Measurements from ENCODE around the gene CDV3.

The CDV3 gene

GRCh38 chr3:133593243-133593642 lies 19.8 kb downstream of the CDV3 start:
- peaks cover 21% of the 10 kb centered on the region for H4K20me1 ChIP-seq (ENCODE audit: insufficient read depth)
- TF ChIP-seq CTCF (conservative IDR thresholded peaks at IDR 0.05; ENCODE audit: low read depth, low read length): no peak
- peaks cover 10% of the 10 kb centered on the region; the same call in 1 of the 2 replicates for H3K36me3 ChIP-seq (ENCODE audit: insufficient read depth)
- H3K27ac ChIP-seq: peak overlapping the region; percentile 49
- H2AFZ ChIP-seq (ENCODE audit: low read depth): no peak overlapping the region
- H3K4me2 ChIP-seq: no peak overlapping the region
- H3K79me2 ChIP-seq (ENCODE audit: insufficient read depth, low read depth): peaks cover 5% of the 10 kb centered on the region; the same call in 1 of the 2 replicates
- no peak overlapping the region for H3K9ac ChIP-seq
- H3K27me3 ChIP-seq (ENCODE audit: insufficient read depth, low read depth): no peaks in the 10 kb centered on the region
- no peak overlapping the region for H3K4me3 ChIP-seq (IDR thresholded peaks at IDR 0.05; ENCODE audit: insufficient read depth, low read depth, low read length)
- H3K4me1 ChIP-seq (ENCODE audit: low read depth, poor library complexity, severe bottlenecking): peaks cover 55% of the 10 kb centered on the region

- H3K27ac ChIP-seq: no peak overlapping the region
- TF ChIP-seq CTCF (conservative IDR thresholded peaks at IDR 0.05; ENCODE audit: low read depth, low read length): no peak
- no peak overlapping the region for H2AFZ ChIP-seq (ENCODE audit: low read depth)
These were observed 21.9 kb downstream of the CDV3 start for GRCh38 chr3:133595341-133595740.

GRCh38 chr3:133598405-133598804 lies 24.9 kb downstream of the CDV3 start:
- H2AFZ ChIP-seq (ENCODE audit: low read depth): no peak overlapping the region
- H3K79me2 ChIP-seq (ENCODE audit: insufficient read depth, low read depth): no peaks in the 10 kb centered on the region
- TF ChIP-seq CTCF (conservative IDR thresholded peaks at IDR 0.05; ENCODE audit: low read depth, low read length): no peak
- no peak overlapping the region for H3K9ac ChIP-seq
- no peaks in the 10 kb centered on the region for H3K36me3 ChIP-seq (ENCODE audit: insufficient read depth)
- H3K4me1 ChIP-seq (ENCODE audit: low read depth, poor library complexity, severe bottlenecking): peaks cover 4% of the 10 kb centered on the region
- H3K4me2 ChIP-seq: no peak overlapping the region
- H3K4me3 ChIP-seq (IDR thresholded peaks at IDR 0.05; ENCODE audit: insufficient read depth, low read depth, low read length): no peak overlapping the region
- no peak overlapping the region for H3K27ac ChIP-seq
- no peaks in the 10 kb centered on the region for H4K20me1 ChIP-seq (ENCODE audit: insufficient read depth)
- H3K27me3 ChIP-seq (ENCODE audit: insufficient read depth, low read depth): no peaks in the 10 kb centered on the region

More at GRCh38 chr3:133595341-133595740, 21.9 kb downstream of the CDV3 start:
- Histone ChIP-seq H3K4me3 (IDR thresholded peaks at IDR 0.05; ENCODE audit: insufficient read depth, low read depth, low read length) (no peak overlapping the region), H3K9ac (no peak overlapping the region), H3K79me2 (ENCODE audit: insufficient read depth, low read depth) (no peaks in the 10 kb centered on the region), H3K36me3 (ENCODE audit: insufficient read depth) (no peaks in the 10 kb centered on the region), H4K20me1 (ENCODE audit: insufficient read depth) (peaks cover 4% of the 10 kb centered on the region; the same call in 1 of the 2 replicates), H3K4me2 (no peak overlapping the region), H3K27me3 (ENCODE audit: insufficient read depth, low read depth) (no peaks in the 10 kb centered on the region), H3K4me1 (ENCODE audit: low read depth, poor library complexity, severe bottlenecking) (peaks cover 34% of the 10 kb centered on the region)

- Histone ChIP-seq H3K4me2 (no peak overlapping the region), H3K27me3 (ENCODE audit: insufficient read depth, low read depth) (no peaks in the 10 kb centered on the region), H2AFZ (ENCODE audit: low read depth) (no peak overlapping the region), H3K4me1 (ENCODE audit: low read depth, poor library complexity, severe bottlenecking) (no peaks in the 10 kb centered on the region), H3K9ac (no peak overlapping the region), H3K4me3 (IDR thresholded peaks at IDR 0.05; ENCODE audit: insufficient read depth, low read depth, low read length) (no peak overlapping the region), H4K20me1 (ENCODE audit: insufficient read depth) (no peaks in the 10 kb centered on the region), H3K27ac (no peak overlapping the region), H3K36me3 (ENCODE audit: insufficient read depth) (0 out of 2 replicates have a peak, but pooled peaks cover 2% of the 10 kb centered on the region), H3K79me2 (ENCODE audit: insufficient read depth, low read depth) (no peaks in the 10 kb centered on the region)
- no peak for TF ChIP-seq CTCF (conservative IDR thresholded peaks at IDR 0.05; ENCODE audit: low read depth, low read length)
These were observed 25.8 kb downstream of the CDV3 start for GRCh38 chr3:133599280-133599679.
